Neural progenitor cell (in vitro differentiated cells): ENCODE results near the gene VAPA. TPM values are rescaled to one million over a fixed set of nuclear protein-coding genes. Genes with fewer than 3 reads are reported as not detected.
A peak's percentile ranks its signal among the peaks of the same experiment; 100 is the strongest.

Experiments used
- DNase-seq: peaks from one replicate; pipeline ENCODE4 v3.0.0-alpha.2; 2016; ENCODE audit warnings: low spot score
- H2AFZ ChIP-seq: fragments of 200-600 bp; sonication (generic); replicated peaks from 2 replicates; pipeline ENCODE4 v1.6.1; 2016; ENCODE audit warnings: antibody characterized with exemption
- H3F3A ChIP-seq: fragments of 200-600 bp; sonication (generic); 2 replicates; pipeline ENCODE4 v1.6.1; 2016; ENCODE audit warnings: antibody characterized with exemption, low read depth
- H3K27ac ChIP-seq: fragments of 200-600 bp; sonication (generic); 2 replicates; pipeline ENCODE4 v1.5.1; 2016; ENCODE audit warnings: mild to moderate bottlenecking
- H3K27me3 ChIP-seq: fragments of 200-600 bp; sonication (generic); 2 replicates; pipeline ENCODE4 v1.6.1; 2016; ENCODE audit warnings: mild to moderate bottlenecking, moderate library complexity
- H3K36me3 ChIP-seq: fragments of 200-600 bp; sonication (generic); 2 replicates; pipeline ENCODE4 v1.5.1; 2016
- H3K4me1 ChIP-seq: fragments of 200-600 bp; sonication (generic); 2 replicates; pipeline ENCODE4 v1.6.1; 2016; ENCODE audit warnings: mixed run types
- H3K4me2 ChIP-seq: fragments of 200-600 bp; sonication (generic); 2 replicates; pipeline ENCODE4 v1.6.1; 2016
- H3K4me3 ChIP-seq: fragments of 200-600 bp; sonication (generic); 2 replicates; pipeline ENCODE4 v1.5.1; 2016
- H3K79me2 ChIP-seq: fragments of 200-600 bp; sonication (generic); 2 replicates; pipeline ENCODE4 v1.6.1; 2016; ENCODE audit warnings: low read depth
- H3K9ac ChIP-seq: fragments of 200-600 bp; sonication (generic); 2 replicates; pipeline ENCODE4 v1.6.1; 2016
- H3K9me3 ChIP-seq: fragments of 200-600 bp; sonication (generic); 2 replicates; pipeline ENCODE4 v1.5.1; 2016; ENCODE audit warnings: low read depth
- H4K20me1 ChIP-seq: fragments of 200-600 bp; sonication (generic); 2 replicates; pipeline ENCODE4 v1.6.1; 2016; ENCODE audit warnings: low read depth
- H3K27ac Mint-ChIP-seq: 3 replicates; pipeline ENCODE4 v1.8.0; 2021; ENCODE audit warnings: mixed read lengths
- H3K27me3 Mint-ChIP-seq: 2 replicates; pipeline ENCODE4 v1.8.0; 2022; ENCODE audit warnings: low read depth, mild to moderate bottlenecking, inconsistent platforms, moderate library complexity, mixed read lengths; ENCODE audit not compliant: insufficient read depth
- H3K36me3 Mint-ChIP-seq: 3 replicates; pipeline ENCODE4 v1.8.0; 2021; ENCODE audit warnings: mixed read lengths
- H3K4me1 Mint-ChIP-seq: 3 replicates; pipeline ENCODE4 v1.8.0; 2021; ENCODE audit warnings: mixed read lengths
- H3K4me3 Mint-ChIP-seq: 3 replicates; pipeline ENCODE4 v1.8.0; 2021; ENCODE audit warnings: mild to moderate bottlenecking, moderate library complexity, mixed read lengths
- H3K9me3 Mint-ChIP-seq: 3 replicates; pipeline ENCODE4 v1.8.0; 2020; ENCODE audit warnings: mixed read lengths
- CTCF ChIP-seq: fragments of 200-600 bp; sonication (generic); IDR thresholded peaks from 2 replicates; pipeline ENCODE4 v1.5.1; 2017; ENCODE audit warnings: antibody characterized with exemption, mild to moderate bottlenecking
- EZH2 ChIP-seq: fragments of 200-600 bp; sonication (generic); IDR thresholded peaks from 2 replicates; pipeline ENCODE4 v1.6.1; 2017; ENCODE audit warnings: antibody characterized with exemption, mild to moderate bottlenecking, moderate library complexity
- EZH2phosphoT487 ChIP-seq: fragments of 200-600 bp; sonication (generic); IDR thresholded peaks from 2 replicates; pipeline ENCODE4 v1.6.1; 2017; ENCODE audit warnings: antibody characterized with exemption
- total RNA-seq: library from RNA; depleted of rRNA; stranded (reverse); fragments of >200 nt; gene quantifications from 2 replicates; pipeline ENCODE4 v1.2.3, GENCODE V29; 2015; ENCODE audit warnings: low replicate concordance

VAPA gene
- total RNA-seq, 1 donor from 2014 or later = 285 TPM

GRCh38 chr18:9870431-9871008, 43.3 kb upstream of the VAPA start:
- no peaks in the 10 kb centered on the region for H3K27me3 ChIP-seq
- H3K4me1 Mint-ChIP-seq = peaks cover 26% of the 10 kb centered on the region
- H3K36me3 Mint-ChIP-seq = peaks cover 5% of the 10 kb centered on the region

GRCh38 chr18:9871244-9871746, 42.5 kb upstream of the VAPA start:
- Histone ChIP-seq H3K27ac (no peak overlapping the region), H3K4me3 (no peak overlapping the region), H3K36me3 (no peaks in the 10 kb centered on the region), H3K27me3 (no peaks in the 10 kb centered on the region), H3K4me1 (peaks cover 13% of the 10 kb centered on the region), H2AFZ (no peak overlapping the region), H3K9me3 (no peaks in the 10 kb centered on the region), H3F3A (no peaks in the 10 kb centered on the region), H3K4me2 (no peak overlapping the region), H3K9ac (no peak overlapping the region), H3K79me2 (no peaks in the 10 kb centered on the region), H4K20me1 (no peaks in the 10 kb centered on the region)
- H3K27me3 Mint-ChIP-seq = peaks cover 2% of the 10 kb centered on the region
- no peak overlapping the region for H3K27ac Mint-ChIP-seq
- no peak for DNase-seq
- H3K4me3 Mint-ChIP-seq = no peak overlapping the region
- peaks cover 5% of the 10 kb centered on the region for H3K9me3 Mint-ChIP-seq
- H3K36me3 Mint-ChIP-seq = no peaks in the 10 kb centered on the region
- H3K4me1 Mint-ChIP-seq = peaks cover 26% of the 10 kb centered on the region
- TF ChIP-seq EZH2 (no peak), EZH2phosphoT487 (no peak)

More at GRCh38 chr18:9870431-9871008, 43.3 kb upstream of the VAPA start:
- DNase-seq = no peak
- Mint-ChIP-seq H3K9me3 (peaks cover 10% of the 10 kb centered on the region), H3K4me3 (no peak overlapping the region), H3K27me3 (peaks cover 2% of the 10 kb centered on the region), H3K27ac (no peak overlapping the region)
- no peak overlapping the region for H3K27ac ChIP-seq
- H4K20me1 ChIP-seq = no peaks in the 10 kb centered on the region
- peak overlapping the region; percentile 79 for H2AFZ ChIP-seq
- H3K4me2 ChIP-seq = no peak overlapping the region
- TF ChIP-seq CTCF = no peak
- no peak for TF ChIP-seq EZH2
- no peak for TF ChIP-seq EZH2phosphoT487
- no peaks in the 10 kb centered on the region for H3K9me3 ChIP-seq
- H3K79me2 ChIP-seq = no peaks in the 10 kb centered on the region
- no peak overlapping the region for H3K9ac ChIP-seq
- no peaks in the 10 kb centered on the region for H3K36me3 ChIP-seq
- H3K4me1 ChIP-seq = peaks cover 13% of the 10 kb centered on the region
- H3K4me3 ChIP-seq = no peak overlapping the region
- H3F3A ChIP-seq = no peaks in the 10 kb centered on the region

- no peak overlapping the region for H3K4me3 Mint-ChIP-seq
- H2AFZ ChIP-seq = no peak overlapping the region
- H3K36me3 ChIP-seq = no peaks in the 10 kb centered on the region
- H3K79me2 ChIP-seq = no peaks in the 10 kb centered on the region
- H3K27me3 ChIP-seq = no peaks in the 10 kb centered on the region
- no peaks in the 10 kb centered on the region for H3K9me3 ChIP-seq
- TF ChIP-seq CTCF (no peak), EZH2 (no peak), EZH2phosphoT487 (no peak)
- no peaks in the 10 kb centered on the region for H3K9me3 Mint-ChIP-seq
- no peak overlapping the region for H3K27ac Mint-ChIP-seq
- peaks cover 36% of the 10 kb centered on the region for H3K4me1 Mint-ChIP-seq
- H3K27ac ChIP-seq = no peak overlapping the region
- DNase-seq = no peak
- no peak overlapping the region for H3K4me2 ChIP-seq
- peaks cover 2% of the 10 kb centered on the region for H3K27me3 Mint-ChIP-seq
- H3K9ac ChIP-seq = no peak overlapping the region
- no peaks in the 10 kb centered on the region for H3K36me3 Mint-ChIP-seq
- H3K4me1 ChIP-seq = peaks cover 27% of the 10 kb centered on the region
- H4K20me1 ChIP-seq = no peaks in the 10 kb centered on the region
- H3K4me3 ChIP-seq = no peak overlapping the region
- peaks cover 8% of the 10 kb centered on the region for H3F3A ChIP-seq
These were observed 41.0 kb upstream of the VAPA start for GRCh38 chr18:9872823-9873222.

DNA sequence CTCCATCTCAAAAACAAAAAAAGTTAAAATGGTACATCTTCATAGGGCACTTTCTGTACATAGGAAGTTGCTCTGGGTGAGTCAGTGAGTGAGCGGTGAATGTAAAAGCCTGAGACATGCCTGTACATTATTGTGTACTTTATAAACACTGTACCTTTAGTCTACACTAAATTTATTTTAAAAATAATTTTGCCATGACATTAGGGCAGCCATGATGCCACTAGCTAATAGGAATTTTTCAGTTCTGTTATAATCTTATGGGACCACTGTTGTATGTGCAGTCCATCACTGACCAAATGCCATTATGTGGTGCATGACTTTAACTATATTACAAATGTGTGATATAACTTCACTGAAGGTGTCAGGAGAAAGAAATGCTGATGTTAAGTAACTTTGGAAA, 39.1 kb upstream of the VAPA start:
- TF ChIP-seq EZH2 (no peak), CTCF (no peak), EZH2phosphoT487 (no peak)
- no peaks in the 10 kb centered on the region for H3K9me3 ChIP-seq
- H3K36me3 Mint-ChIP-seq = no peaks in the 10 kb centered on the region
- H3K27ac Mint-ChIP-seq = no peak overlapping the region
- H3K36me3 ChIP-seq = no peaks in the 10 kb centered on the region
- no peaks in the 10 kb centered on the region for H4K20me1 ChIP-seq
- DNase-seq = no peak
- H3K4me1 ChIP-seq = peaks cover 26% of the 10 kb centered on the region
- no peak overlapping the region for H3K4me3 Mint-ChIP-seq
- peaks cover 28% of the 10 kb centered on the region for H3K4me1 Mint-ChIP-seq
- no peak overlapping the region for H2AFZ ChIP-seq
- no peak overlapping the region for H3K4me2 ChIP-seq
- no peak overlapping the region for H3K9ac ChIP-seq
- H3K27ac ChIP-seq = no peak overlapping the region
- no peaks in the 10 kb centered on the region for H3K9me3 Mint-ChIP-seq
- H3K27me3 ChIP-seq = no peaks in the 10 kb centered on the region
- H3K4me3 ChIP-seq = no peak overlapping the region
- H3K79me2 ChIP-seq = no peaks in the 10 kb centered on the region
- H3K27me3 Mint-ChIP-seq = peaks cover 2% of the 10 kb centered on the region
- H3F3A ChIP-seq = peaks cover 8% of the 10 kb centered on the region
